HG02798 (cell line): ENCODE measurements around the gene NSFL1C.

ENCODE experiments used
- ATAC-seq: cut with Tn5 transposase; IDR thresholded peaks from one replicate; pipeline ENCODE4 v1.9.1; 2021; ENCODE audit warnings: mild to moderate bottlenecking; ENCODE audit not compliant: unreplicated experiment, poor library complexity

NSFL1C gene

GRCh38 chr20:1486566-1486965, 19.9 kb upstream of the NSFL1C start:
- no peak for ATAC-seq

- ATAC-seq = no peak
These were observed 17.9 kb upstream of the NSFL1C start for GRCh38 chr20:1484438-1485116.

- ATAC-seq = no peak
These were observed 13.4 kb upstream of the NSFL1C start for GRCh38 chr20:1479831-1480595.

- no peak for ATAC-seq
These were observed 11.9 kb upstream of the NSFL1C start for GRCh38 chr20:1478566-1478965.

GRCh38 chr20:1477896-1478490, 11.3 kb upstream of the NSFL1C start:
- ATAC-seq = no peak

- ATAC-seq = no peak
These were observed 8.4 kb upstream of the NSFL1C start for GRCh38 chr20:1474817-1475603.

GRCh38 chr20:1474325-1474724, 7.7 kb upstream of the NSFL1C start:
- no peak for ATAC-seq

GRCh38 chr20:1473246-1474220, 6.9 kb upstream of the NSFL1C start:
- no peak for ATAC-seq

- no peak for ATAC-seq
These were observed 6.1 kb upstream of the NSFL1C start for GRCh38 chr20:1472556-1473245.

- no peak for ATAC-seq
These were observed 4.6 kb upstream of the NSFL1C start for GRCh38 chr20:1471242-1471641.

GRCh38 chr20:1469925-1470571, 3.4 kb upstream of the NSFL1C start:
- peak; percentile 36 for ATAC-seq

- no peak for ATAC-seq
These were observed 2.8 kb upstream of the NSFL1C start for GRCh38 chr20:1469306-1469905.

- ATAC-seq = no peak
These were observed 1.5 kb upstream of the NSFL1C start for GRCh38 chr20:1468117-1468624.

- no peak for ATAC-seq
These were observed 887 bp upstream of the NSFL1C start for GRCh38 chr20:1467355-1468116.

- no peak for ATAC-seq
These were observed 369 bp upstream of the NSFL1C start for GRCh38 chr20:1467082-1467354.

- ATAC-seq = no peak
These were observed 1.0 kb downstream of the NSFL1C start for GRCh38 chr20:1465470-1466210.
